GM19239 (cell line): ENCODE results near the gene FABP6.
"Not testable (repeated sequence)": the region's sequence is repeated elsewhere in the genome, so short reads cannot be mapped to it uniquely, and the experiment has no call there.

Experiments used
- DNase-seq: peaks from one replicate; pipeline ENCODE4 v3.0.0; 2011; ENCODE audit warnings: low spot score; ENCODE audit not compliant: insufficient read length
- FAIRE-seq: peaks from 2 replicates; lab custom pipeline; 2011; peaks lifted over from hg19 to GRCh38; lab: Jason Lieb, UNC

Gene FABP6

GRCh38 chr5:160229190-160229742, at the start of gene FABP6:
Gene FABP6 (plus strand): TSS chr5:160229506. CDS start chr5:160229558, 52 bp downstream.
- FAIRE-seq: no peak
- no peak for DNase-seq

GRCh38 chr5:160180931-160181330, 48.4 kb upstream of the FABP6 start:
- DNase-seq (no peak), FAIRE-seq (no peak)

GRCh38 chr5:160181965-160182622, 47.2 kb upstream of the FABP6 start:
- FAIRE-seq (no peak), DNase-seq (no peak)

- FAIRE-seq (no peak), DNase-seq (no peak)
Observed at GRCh38 chr5:160183075-160183474, 46.2 kb upstream of the FABP6 start.

- FAIRE-seq (no peak), DNase-seq (no peak)
Observed at GRCh38 chr5:160185626-160186360, 43.5 kb upstream of the FABP6 start.

- FAIRE-seq (no peak), DNase-seq (no peak)
Observed at GRCh38 chr5:160186480-160186879, 42.8 kb upstream of the FABP6 start.

- no peak for FAIRE-seq
- DNase-seq: no peak
Observed at GRCh38 chr5:160187091-160187490, 42.2 kb upstream of the FABP6 start.

GRCh38 chr5:160188141-160189015, 40.9 kb upstream of the FABP6 start:
- DNase-seq (no peak), FAIRE-seq (no peak)

GRCh38 chr5:160192424-160192823, 36.9 kb upstream of the FABP6 start:
- FAIRE-seq (no peak), DNase-seq (no peak)

- not testable (repeated sequence) for DNase-seq, FAIRE-seq
Observed at GRCh38 chr5:160193076-160193475, 36.2 kb upstream of the FABP6 start.

- not testable (repeated sequence) for FAIRE-seq
Observed at GRCh38 chr5:160193790-160194189, 35.5 kb upstream of the FABP6 start.

GRCh38 chr5:160197341-160198144, 31.8 kb upstream of the FABP6 start:
- DNase-seq (no peak), FAIRE-seq (no peak)

More at GRCh38 chr5:160193790-160194189, 35.5 kb upstream of the FABP6 start:
- not testable (repeated sequence) for DNase-seq

- FAIRE-seq: no peak
- no peak for DNase-seq
Observed at GRCh38 chr5:160198146-160198545, 31.2 kb upstream of the FABP6 start.

- no peak for DNase-seq
- FAIRE-seq: no peak
Observed at GRCh38 chr5:160198841-160199409, 30.4 kb upstream of the FABP6 start.

- peak; percentile 18 for FAIRE-seq
- peak; percentile 83 for DNase-seq
Observed at GRCh38 chr5:160199410-160199911, 29.8 kb upstream of the FABP6 start.

GRCh38 chr5:160207061-160207460, 22.2 kb upstream of the FABP6 start:
- DNase-seq (no peak), FAIRE-seq (no peak)

- FAIRE-seq: no peak
- no peak for DNase-seq
Observed at GRCh38 chr5:160209917-160210316, 19.4 kb upstream of the FABP6 start.

GRCh38 chr5:160210606-160211005, 18.7 kb upstream of the FABP6 start:
- no peak for FAIRE-seq
- no peak for DNase-seq

- FAIRE-seq: no peak
- DNase-seq: no peak
Observed at GRCh38 chr5:160211352-160211751, 18.0 kb upstream of the FABP6 start.
